Stimulated activated CD8-positive, alpha-beta memory T cell treated with anti-CD3 and anti-CD28 coated beads, Interleukin-4, amount 100 ng/mL, for 4 hours (primary cell): ENCODE results near the gene SLC43A2.
"Not testable (repeated sequence)": the region's sequence is repeated elsewhere in the genome, so short reads cannot be mapped to it uniquely, and the experiment has no call there.

Source experiments
- DNase-seq, 2 donors: peaks; one replicate each; pipeline ENCODE4 v3.0.0-alpha.2; 2020; ENCODE audit warnings: low read depth in 2 of 2, low spot score in 1 of 2

Gene SLC43A2

DNA sequence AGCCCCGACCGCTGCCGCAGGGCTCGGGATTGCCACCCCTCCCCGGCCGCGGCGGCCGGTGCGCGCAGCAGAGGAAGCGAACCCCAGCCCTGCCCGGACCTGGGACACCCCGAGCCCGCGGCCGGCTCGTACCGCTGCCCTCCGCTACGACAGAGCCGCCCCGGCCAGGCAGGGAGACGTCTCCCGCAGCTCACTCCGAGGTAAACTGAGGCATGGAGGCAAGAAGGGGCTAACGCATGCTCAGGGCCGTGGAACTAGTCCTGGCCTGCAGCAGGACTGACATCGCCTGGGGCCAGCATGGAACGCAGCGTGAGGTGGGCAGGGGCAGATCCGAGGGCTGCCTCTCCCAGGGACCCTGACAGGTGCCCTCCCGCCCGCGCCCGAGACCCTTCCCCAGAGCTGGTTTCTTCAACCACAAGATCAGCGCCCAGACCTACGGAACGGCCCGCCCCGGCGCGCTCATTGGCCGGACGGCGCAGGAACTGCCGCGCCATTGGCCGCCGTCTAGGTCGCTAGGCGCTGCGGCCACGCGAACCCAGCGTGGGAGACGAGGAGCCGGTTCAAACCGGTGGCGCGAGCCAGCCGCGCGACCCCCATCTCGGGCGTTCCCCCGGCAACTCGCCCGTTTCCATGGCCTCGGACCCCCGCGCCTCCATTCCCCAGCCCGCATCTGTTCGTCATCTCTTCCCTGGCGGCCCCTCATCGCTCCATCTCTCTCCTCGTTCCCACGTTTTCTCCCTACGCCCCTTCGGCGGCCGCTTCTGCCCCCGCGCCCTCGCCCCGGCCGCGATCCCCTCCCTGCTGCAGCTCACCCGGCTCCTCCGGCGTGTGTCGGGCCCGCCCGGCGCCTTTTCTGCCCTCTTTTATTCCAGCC lies at the start of gene SLC43A2:
Gene SLC43A2 (minus strand): TSS at position 853 of the 874 bp plus-strand sequence. CDS start 960 bp downstream, outside the sequence.
- DNase-seq = peak; percentile 33 to 59

DNA sequence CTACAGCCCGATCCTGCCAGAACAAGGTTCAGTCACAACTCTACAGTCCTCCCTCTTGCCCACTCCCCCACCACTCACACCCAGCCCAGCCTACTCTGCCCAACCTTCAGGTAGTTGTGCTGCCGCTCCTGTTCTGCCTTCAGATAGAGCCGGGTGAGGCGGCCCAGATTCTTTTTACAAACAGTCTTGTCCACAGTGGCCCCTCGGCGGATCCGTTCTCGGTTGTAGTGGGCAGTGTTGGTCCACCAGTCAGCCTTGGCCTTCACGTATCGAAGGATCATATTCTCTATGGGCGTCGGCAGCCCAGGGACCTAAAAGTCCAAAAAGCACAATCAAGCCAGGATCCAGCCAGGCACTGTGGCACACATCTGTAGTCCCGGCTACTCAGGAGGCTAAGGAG lies 47.8 kb upstream of the SLC43A2 start:
- no peak for DNase-seq

DNA sequence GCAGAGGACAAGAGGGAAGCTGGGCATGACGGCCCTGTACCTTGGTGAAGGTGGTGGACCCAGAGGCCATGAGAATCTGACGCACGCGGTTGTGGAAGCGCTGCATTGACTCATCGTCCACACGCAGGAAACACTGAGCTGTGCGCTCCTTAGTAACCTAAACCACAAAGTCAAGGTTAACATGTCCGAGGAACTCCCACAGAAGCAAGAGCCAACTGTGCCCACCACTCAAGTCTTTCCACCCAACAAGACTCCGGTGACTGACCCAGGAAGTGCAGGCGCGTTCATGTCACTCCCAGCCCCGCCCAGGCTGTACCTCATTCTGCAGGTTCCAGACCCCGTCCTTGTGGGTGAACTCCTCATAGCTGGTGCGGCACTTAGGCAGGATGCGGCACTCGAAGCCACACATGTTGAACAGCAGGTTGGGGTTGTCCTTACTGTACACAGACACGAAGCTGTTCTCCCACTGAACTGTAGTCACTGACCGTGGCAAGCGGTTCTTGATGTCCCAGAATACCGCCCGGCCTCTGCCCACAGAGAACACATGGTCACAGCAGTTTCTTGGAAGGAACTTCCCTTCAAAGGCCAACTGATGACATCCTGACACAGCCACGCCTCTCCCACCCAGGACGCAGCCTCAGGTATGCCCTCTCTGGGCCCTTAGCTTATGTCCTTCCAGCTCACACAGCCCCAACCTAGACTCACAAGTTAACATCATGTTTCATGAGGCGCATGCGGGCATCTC lies 44.6 kb upstream of the SLC43A2 start:
- DNase-seq = no peak

DNA sequence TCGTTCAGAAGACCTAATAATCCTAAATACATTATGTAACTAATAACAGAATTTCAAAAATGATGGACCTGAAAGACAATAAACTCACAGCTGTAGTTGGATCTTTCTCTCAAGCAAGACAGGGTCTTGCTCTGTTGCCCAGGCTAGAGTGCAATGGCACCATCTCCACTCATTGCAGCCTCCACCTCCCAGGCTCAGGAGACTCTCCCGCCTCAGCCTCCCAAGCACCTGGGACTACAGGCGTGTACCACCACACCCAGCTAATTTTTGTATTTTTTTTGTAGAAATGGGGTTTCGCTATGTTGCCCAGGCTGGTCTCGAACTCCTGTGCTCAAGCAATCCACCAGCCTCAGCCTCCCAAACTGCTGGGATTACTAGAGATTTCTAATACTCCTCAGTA lies 35.3 kb upstream of the SLC43A2 start:
- not testable (repeated sequence) for DNase-seq

DNA sequence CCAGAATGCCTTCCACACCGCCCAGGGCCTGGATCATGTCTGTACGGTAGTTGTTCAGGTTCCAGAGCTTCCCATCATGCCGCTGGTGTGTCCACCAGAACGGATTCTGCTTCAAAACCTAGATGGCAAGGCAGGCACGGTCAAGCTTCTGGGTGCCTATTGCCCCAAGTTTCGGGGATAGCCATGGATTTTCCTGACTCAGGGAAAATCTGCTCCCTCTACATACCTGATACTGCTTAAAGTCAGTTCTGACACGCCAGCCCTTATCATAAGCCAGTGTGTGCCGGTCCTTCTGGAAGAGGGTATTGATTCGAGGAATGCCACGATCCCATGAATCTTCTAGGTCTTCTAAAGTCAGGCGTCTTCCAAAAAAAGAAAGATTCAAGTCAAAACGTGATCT lies 32.4 kb upstream of the SLC43A2 start:
- no peak for DNase-seq

DNA sequence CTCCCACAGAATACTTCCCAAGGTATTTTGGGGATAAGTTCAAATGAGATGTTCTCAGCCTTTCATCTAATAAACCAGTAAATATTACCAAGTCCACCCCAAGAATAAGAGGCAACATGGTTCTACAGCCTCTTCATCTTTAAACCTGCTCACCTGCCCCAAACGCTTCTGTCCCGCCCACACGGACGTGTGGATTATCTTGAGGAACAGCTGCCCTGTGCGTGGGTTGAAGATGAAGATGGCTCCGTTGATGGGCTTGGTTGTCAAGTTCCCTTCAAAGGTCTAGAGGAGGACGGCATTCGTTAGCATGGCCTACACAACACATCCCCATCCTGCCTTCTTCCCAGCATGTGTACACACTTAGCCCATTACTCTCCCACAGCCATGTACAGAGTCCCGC lies 29.5 kb upstream of the SLC43A2 start:
- DNase-seq = no peak

DNA sequence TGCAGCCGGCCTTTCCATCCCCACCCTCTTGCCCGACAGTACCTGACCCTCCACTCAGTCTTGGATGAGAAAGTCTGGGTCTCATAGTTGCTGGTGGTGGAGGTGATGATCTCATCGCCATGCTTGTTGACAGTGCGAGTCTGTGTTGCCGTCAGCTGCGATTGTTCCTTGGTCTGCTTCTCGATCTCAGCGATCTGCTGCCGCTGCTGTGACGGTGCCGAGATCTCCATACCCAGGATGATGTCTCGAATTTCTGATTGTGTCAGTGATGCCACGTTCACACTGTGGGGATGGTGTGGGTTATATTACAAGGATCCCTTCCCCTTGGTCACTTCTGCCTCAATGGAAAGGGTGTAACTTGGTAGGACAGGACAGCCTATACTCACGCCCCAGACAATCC lies 25.1 kb upstream of the SLC43A2 start:
- DNase-seq = no peak

DNA sequence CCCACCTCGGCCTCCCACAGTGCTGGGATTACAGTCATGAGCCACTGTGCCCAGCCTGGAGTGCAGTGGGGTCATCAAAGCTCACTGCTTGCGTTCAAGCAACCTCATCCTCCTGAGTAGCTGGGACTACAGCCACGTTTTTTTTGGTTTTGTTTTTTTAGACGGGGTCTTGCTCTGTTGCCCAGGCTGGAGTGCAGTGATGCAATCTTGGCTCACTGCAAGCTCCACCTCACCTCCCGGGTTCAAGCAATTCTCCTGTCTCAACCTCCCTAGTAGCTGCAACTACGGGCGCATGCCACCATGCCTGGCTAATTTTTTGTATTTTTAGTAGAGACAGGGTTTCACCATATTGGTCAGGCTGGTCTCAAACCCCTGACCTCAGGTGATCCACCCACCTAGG lies 24.2 kb upstream of the SLC43A2 start:
- DNase-seq = not testable (repeated sequence)

DNA sequence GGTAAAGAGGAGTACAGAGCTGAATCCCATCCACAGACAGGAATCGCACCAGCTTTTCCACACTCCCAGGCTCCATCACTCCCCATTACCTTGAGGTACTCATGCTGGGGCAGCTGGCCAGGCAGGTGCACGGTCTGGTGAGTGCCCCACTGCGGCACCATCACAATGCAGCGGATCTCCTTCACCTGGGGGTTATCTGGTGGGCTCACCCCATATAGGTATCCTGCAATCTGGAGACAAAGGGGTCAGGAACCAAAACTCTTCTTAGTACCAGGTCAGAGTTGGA lies 22.9 kb upstream of the SLC43A2 start:
- no peak for DNase-seq

DNA sequence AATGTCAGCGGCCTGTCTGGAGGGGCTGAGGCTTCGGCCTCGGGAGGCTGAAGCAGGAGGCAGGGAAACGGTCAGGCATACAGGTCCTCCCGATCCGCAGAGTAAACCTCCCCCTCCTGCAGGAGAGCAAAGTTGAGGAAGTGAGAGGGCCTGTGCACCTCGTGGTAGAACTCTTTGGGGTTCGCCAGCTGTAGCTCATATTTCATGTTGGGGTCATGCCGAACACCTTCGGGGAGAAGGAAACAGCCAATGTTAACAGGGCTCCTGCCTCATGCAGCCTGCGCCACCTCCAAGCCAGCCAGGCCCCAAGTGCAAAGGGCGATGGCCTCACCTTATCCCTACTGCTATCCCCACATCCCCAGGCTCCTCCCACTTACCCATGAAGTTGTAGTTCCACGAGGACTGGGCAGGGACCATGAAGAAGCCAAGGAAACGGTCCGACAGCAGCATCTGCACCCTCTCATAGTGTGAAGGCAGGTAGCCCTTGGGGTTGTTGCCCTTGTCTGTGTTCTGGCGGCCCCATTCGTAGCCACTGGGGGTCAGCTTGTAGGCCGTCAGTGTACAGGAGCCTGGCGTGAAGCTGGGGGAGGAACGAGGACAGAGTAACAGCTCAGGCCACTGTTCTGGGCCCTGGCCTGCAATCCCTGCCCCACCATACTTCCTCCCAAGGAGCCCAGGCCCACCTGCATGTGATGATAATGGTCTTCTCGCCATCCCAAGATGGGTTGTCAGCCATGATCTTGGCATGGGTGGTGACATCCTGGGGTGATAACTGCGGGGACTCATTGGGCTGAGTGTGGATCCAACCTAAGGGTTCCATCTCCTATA lies 22.3 kb upstream of the SLC43A2 start:
- DNase-seq = no peak

DNA sequence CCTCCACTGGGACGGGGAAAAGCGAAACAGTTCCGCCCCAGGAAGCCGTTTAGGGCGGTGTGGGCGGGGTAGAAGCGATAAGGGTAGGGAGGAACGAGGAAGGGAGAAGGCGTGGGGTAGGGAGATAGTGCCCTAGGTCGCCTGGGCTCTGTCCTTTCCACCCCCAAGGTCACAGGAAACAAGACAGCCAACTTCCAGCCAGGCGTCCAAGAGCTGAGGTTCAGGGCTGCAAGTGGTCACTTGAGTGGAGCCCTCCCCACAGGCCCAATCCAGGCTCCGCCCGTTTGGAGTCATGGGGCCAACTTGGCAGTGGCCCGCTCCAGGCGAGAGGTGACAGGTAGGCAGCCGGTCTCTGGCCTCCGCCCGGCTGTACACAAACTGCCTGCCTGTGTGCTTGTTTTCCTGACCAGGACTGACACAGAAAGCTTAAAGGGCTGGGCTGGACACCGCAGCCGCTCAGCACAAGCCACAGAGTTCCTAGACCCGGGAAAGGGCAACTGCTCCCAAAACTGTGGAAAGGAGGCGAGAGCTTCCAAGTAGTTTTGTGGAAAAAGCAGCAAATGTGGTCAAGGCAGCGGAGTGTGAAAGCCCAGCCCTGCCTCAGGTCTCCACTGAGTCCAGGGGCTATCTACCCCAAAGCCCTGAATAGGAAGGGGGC lies 21.3 kb upstream of the SLC43A2 start, which contains the start of gene RILP:
Gene RILP (minus strand): TSS at position 23 of the 658 bp plus-strand sequence. CDS start 62 bp downstream, outside the sequence.
- no peak for DNase-seq

DNA sequence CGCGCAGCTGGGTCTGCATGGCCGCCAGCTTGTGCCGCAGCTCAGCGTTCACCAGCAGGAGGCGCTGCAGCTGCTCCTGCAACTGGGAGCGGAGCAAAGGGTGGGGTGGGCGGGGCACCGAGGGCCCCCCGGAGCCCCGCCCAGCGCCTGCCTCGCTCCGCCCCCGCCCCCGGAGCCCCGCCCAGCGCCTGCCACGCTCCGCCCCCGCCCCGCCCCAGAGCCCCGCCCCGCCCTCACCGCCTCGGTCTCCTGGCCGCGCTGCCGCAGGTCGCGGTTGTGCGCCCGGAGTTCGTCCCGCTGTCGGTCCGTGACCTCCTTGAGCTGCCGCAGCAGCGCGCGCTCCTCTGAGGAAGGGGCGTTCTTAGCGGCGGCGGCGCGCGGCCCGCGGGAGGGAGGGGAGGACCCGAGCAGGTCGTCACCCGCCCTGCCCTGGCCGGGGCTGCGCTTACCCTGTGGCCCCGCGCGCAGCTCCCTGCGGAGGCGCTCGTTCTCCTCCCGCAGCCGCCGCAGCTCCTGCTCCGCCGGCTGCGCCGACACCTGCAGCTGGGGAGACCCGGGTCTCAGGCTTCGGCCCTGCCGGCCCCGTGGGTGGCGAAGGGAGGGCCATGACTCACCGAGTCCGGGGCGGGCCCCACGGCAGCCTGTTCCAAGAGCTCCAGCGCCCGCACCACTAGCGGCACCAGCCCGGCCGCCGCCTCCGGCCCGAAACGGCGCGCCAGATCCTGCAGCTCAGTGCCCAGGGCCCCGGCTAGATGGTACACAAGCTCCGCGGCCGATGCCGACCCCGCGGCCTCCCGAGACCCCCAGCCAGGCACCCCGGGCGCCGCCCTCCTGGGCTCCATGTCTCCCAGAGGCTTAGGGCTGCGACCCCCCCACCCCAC lies 20.6 kb upstream of the SLC43A2 start:
- DNase-seq = peak; percentile 82 to 83

DNA sequence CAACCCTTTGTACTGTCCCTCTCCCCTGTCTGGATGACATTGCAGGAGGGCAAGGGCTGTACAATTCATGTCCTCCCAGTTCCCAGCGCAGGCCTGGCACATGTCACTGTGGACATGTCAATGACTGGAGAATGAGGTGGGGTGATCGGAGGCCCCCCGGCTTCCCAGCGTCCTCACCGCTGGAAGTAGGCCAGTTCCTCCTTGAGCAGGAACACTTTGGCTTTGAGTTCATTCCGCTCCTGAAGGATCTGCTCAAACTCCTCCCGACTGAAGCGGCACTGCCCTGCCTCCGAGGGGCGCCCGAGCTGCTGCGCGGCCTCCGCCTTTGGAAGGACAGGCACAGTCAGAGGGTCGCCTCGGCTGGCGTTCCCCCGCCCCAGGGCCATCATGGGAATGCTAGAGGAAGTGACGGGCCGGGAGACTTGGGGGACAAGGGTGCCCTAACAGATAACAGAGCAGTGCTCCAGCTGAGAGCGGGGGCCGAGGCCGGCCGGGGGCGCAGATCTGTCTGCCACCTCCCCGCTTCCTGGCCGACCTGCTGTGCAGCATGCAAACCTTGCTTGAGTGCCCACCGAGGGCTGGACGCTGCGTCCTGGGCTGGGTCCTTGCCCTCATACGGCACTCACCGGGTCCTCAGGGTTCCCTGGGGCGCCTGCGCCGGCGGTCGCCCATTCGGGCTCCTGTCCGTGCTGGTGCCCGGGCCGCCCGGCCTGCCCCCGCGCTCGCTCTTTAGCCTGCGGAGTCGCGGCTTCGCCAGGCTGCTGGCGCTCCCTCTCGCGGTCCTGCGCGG lies 19.7 kb upstream of the SLC43A2 start:
- DNase-seq = no peak

DNA sequence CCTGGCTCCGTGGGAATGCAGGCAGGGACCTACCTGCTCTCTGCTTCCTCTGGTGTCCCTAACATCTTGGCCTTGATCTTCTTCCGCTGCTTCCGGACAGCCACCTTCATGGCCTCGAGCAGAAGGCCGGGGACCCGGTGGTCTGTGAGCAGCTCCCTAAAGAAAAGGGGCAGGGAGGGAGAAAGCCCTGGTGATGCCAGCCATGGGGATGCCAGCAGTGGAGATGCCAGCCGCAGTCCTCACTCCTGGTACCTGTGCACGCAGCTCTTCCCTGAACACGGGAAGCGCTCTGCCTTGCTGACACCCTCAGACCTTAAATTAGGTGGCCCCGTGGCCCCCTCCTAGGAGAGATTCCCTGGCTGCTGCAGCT lies 19.2 kb upstream of the SLC43A2 start:
- DNase-seq = no peak

DNA sequence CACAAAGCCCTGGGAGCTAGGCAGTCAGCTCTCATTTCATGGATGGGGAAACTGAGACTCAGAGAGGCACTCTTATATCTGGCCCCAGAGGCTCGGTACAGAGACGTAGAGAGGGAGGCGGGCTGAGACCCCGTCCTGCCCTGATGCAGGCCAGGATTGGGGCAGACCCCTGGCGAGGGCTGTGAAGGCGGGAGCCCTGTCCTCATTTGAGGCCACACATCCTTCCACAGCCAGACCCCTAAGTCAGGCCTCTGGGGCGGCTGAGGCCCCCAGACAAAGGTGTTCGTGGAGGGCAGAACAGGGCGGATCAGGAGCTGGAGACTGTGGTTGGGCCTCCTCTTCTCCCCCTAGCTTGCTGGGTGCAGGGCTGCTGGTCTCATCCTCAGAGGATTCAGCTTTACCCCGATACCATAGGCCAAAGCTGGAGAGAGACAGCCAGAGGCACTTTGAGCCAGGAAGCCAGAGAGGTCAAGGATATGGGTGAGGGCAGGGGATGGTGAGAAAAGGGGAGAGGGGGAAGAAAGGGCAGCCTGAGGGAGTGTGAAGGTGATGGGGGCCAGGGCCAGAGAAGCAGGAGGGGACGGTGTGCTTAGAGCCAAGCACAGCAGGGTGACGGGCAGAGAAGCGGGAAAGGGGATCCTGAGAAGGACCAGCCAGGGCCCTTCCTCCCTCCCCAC lies 17.7 kb upstream of the SLC43A2 start:
- DNase-seq = no peak

DNA sequence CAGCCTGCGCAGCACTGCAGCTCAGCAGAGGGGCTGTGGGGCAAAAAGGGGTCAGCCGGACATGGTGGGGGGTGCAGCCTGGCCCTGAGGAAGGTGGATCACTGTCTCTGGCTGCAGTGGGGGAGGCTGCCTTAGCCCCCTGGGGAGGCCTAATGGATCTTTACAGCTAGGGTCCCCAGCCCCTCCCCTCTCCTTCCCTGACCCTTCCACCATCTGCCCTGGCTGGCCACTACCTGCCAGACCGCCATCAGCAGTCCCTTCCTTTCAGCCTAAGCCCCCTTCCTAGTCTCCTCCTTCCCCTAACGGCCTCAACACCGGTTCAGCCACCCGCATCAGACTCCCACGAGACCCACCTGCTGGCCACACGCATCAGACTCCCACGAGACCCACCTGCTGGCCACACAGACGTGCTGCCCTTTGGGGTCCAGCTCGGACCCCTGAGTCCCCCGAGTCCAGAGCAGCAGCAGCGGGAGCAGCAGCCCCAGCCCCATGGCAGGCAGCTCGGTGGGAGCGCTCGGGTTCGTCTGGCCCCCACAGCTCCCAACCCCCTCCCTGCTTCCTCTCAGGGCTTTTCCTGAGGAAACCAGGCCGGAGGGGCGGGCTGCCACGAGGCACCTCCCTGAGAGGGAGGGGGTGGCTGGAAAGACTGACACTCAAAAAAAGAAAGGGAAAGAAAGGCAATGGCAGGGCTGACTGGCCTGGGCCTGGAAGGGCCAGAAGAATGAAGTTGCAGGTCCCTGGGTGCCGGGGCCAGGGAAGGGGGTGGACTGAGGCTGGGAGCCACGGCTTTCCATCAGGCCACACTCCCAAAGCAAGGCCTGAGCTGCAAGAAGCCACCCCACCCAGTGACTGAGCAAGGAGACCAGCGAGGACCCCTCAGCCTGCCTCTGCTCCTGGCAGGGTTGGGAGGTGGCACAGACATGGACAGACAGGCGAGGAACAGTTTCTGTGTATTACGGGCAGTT lies 16.9 kb upstream of the SLC43A2 start, which contains the start of gene SCARF1:
Gene SCARF1 (minus strand): TSS at position 526 of the 965 bp plus-strand sequence. CDS start 35 bp downstream, at position 491.
- no peak for DNase-seq

DNA sequence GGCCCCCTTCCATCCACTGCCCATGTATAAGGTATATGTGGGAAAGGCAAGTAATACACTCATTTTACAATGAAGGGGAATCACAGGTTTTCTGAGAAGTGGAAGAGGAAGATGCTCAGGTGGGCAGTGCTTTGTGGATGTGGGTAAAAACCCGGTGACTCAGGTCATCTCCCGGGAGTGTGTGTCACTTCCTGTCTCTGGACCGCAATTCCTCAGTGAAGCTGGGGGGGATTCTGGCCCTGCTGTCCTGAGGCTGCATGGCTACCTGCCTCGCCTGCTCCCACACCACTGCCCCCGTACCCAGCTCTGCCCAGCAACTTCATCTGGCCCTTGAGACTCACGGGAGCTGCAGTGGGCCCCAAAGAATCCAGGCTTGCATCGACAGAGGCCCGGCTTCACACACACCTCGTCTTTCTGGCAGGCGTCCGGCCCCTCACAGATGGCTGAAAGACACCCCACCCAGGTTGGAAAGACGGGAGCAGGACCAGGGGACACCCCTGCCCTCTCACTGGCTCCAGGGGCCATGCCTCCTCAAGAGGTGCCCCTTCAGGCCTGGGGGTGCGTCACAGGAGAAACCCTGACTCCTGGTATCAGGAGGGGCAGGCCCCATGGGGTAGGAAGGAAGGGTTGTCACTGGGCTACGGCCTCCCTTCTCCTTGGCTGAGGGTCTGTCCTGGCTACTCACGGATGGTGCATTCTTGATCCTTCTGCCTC lies 16.0 kb upstream of the SLC43A2 start:
- no peak for DNase-seq
